Aorta (tissue), 5 donors: ENCODE data around the gene PLCXD1. TPM values are rescaled to one million over a fixed set of nuclear protein-coding genes. Genes with fewer than 3 reads are reported as not detected.
A peak's percentile ranks its signal among the peaks of the same experiment; 100 is the strongest.
"Not testable (repeated sequence)": the region's sequence is repeated elsewhere in the genome, so short reads cannot be mapped to it uniquely, and the experiment has no call there.

ENCODE experiments used
- ATAC-seq: fragments of 200-7000 bp; cut with Tn5 transposase; one replicate; pipeline ENCODE4 v1.9.1; 2022; ENCODE audit warnings: moderate library complexity; ENCODE audit not compliant: low FRiP score
- DNase-seq, 2 donors: peaks; one replicate each; pipeline ENCODE4 v3.0.0-alpha.2; 2020
- H3K27ac ChIP-seq, 2 donors: one replicate each; pipeline ENCODE4 v1.5.1; 2013; ENCODE audit warnings: low read length in 2 of 2, mild to moderate bottlenecking in 2 of 2, moderate library complexity in 2 of 2, control low read depth in 1 of 2, inconsistent platforms in 1 of 2, low read depth in 1 of 2
- H3K27me3 ChIP-seq, 2 donors: one replicate each; pipeline ENCODE4 v1.6.1; 2013; ENCODE audit warnings: control low read depth in 1 of 2, low read length in 1 of 2, mild to moderate bottlenecking in 1 of 2, moderate library complexity in 1 of 2; ENCODE audit not compliant: insufficient read depth in 2 of 2, control insufficient read depth in 1 of 2
- H3K36me3 ChIP-seq, 2 donors: one replicate each; pipeline ENCODE4 v1.6.1; 2013; ENCODE audit warnings: control low read depth in 1 of 2, low read length in 1 of 2, mild to moderate bottlenecking in 1 of 2; ENCODE audit not compliant: insufficient read depth in 2 of 2, control insufficient read depth in 1 of 2
- H3K4me1 ChIP-seq, 2 donors: one replicate each; pipeline ENCODE4 v1.6.1; 2013; ENCODE audit warnings: low read length in 2 of 2, control low read depth in 1 of 2, mild to moderate bottlenecking in 1 of 2, moderate library complexity in 1 of 2; ENCODE audit not compliant: insufficient read depth in 2 of 2, control insufficient read depth in 1 of 2
- H3K4me3 ChIP-seq, 2 donors: one replicate each; pipeline ENCODE4 v1.5.1; 2013; ENCODE audit warnings: low read length in 2 of 2, control low read depth in 1 of 2, mild to moderate bottlenecking in 1 of 2
- H3K9me3 ChIP-seq: one replicate; pipeline ENCODE4 v1.6.1; 2013; ENCODE audit warnings: mild to moderate bottlenecking, low read length; ENCODE audit not compliant: control insufficient read depth
- WGBS, 2 donors: extraction: QIAGEN DNeasy Blood & Tissue Kit; methylation state at CpG; one replicate each; pipeline ENCODE4 v1.1.7; 2013; 5-methylcytosine and 5-hydroxymethylcytosine counted together
- intact Hi-C, 2 donors: fragments of 100-400 bp; cut with DNase I; formaldehyde crosslinking; loops; one replicate each; pipeline versions ENCODE4 v1.14.2 to v1.15.0; 2022
- polyA plus RNA-seq, 2 donors: library from polyadenylated mRNA; stranded (reverse); fragments of 200-250 nt; gene quantifications; one replicate each; pipeline ENCODE4 v1.2.3, GENCODE V29; 2013
- total RNA-seq, 2 donors: library from RNA; stranded (reverse); fragmentation: NEBNext Ultra II Directional; extraction: Animal tissue kit (Norgen Biotek cat#: 25700); gene quantifications; one replicate each; pipeline ENCODE4 v1.2.1, GENCODE V29; 2021
- donor health status: healthy with polysubstance abuse.
- donor health status: Bipolar disorder and iron deficiency.
- donor health status: DM: no; HTN: no; CAD: no.
- donor health status: DM: no; HTN: no; CAD: no.
- donor health status: DM: yes; HTN: yes; CAD: no.

Gene PLCXD1
- total and polyA plus RNA-seq, 4 donors: 1.3 to 16.3 (median 6.7) TPM

- Histone ChIP-seq H3K27ac (no peak overlapping the region), H3K9me3 (no peaks in the 10 kb centered on the region), H3K27me3 (no peaks in the 10 kb centered on the region), H3K36me3 (peaks cover 0 to 2% of the 10 kb centered on the region in 2 donors), H3K4me1 (no peaks in the 10 kb centered on the region), H3K4me3 (no peak overlapping the region)
- 97 to 99% methylated on average over 36 of the region's 36 CpGs for WGBS, 2 donors
- intact Hi-C loops: no loop called here
- no peak for ATAC-seq
- peak; percentile 46 to 70 for DNase-seq
Observed at GRCh38 chrX:298993-299392, 17.8 kb downstream of the PLCXD1 start.

GRCh38 chrX:300334-300733 lies 19.2 kb downstream of the PLCXD1 start:
- peaks cover 0 to 2% of the 10 kb centered on the region in 2 donors for H3K36me3 ChIP-seq
- ATAC-seq: no peak
- intact Hi-C loops: no loop called here

GRCh38 chrX:302975-303374 lies 21.8 kb downstream of the PLCXD1 start:
- H3K4me3 ChIP-seq: no peak overlapping the region
- H3K4me1 ChIP-seq: no peaks in the 10 kb centered on the region
- no peak for ATAC-seq
- no peaks in the 10 kb centered on the region for H3K9me3 ChIP-seq
- no peaks in the 10 kb centered on the region for H3K27me3 ChIP-seq
- WGBS, 2 donors: 93 to 95% methylated on average over 19 of the region's 19 CpGs
- peaks cover 0 to 5% of the 10 kb centered on the region in 2 donors for H3K36me3 ChIP-seq
- DNase-seq: peak; percentile 26 to 47
- H3K27ac ChIP-seq: no peak overlapping the region
- intact Hi-C loops: no loop called here

More at GRCh38 chrX:300334-300733, 19.2 kb downstream of the PLCXD1 start:
- Histone ChIP-seq H3K4me1 (no peaks in the 10 kb centered on the region), H3K4me3 (no peak overlapping the region), H3K27me3 (no peaks in the 10 kb centered on the region), H3K9me3 (no peaks in the 10 kb centered on the region), H3K27ac (no peak overlapping the region)
- DNase-seq: no peak
- WGBS, 2 donors: 89 to 95% methylated on average over 8 of the region's 8 CpGs

- 94 to 97% methylated on average over 12 of the region's 12 CpGs for WGBS, 2 donors
- H3K27me3 ChIP-seq, H3K4me3 ChIP-seq, H3K4me1 ChIP-seq, H3K9me3 ChIP-seq, intact Hi-C loops, H3K27ac ChIP-seq, ATAC-seq, H3K36me3 ChIP-seq: not testable (repeated sequence)
- DNase-seq: peak; percentile 19 to 45
Observed at GRCh38 chrX:305781-306613, 24.8 kb downstream of the PLCXD1 start.

GRCh38 chrX:306614-307251 lies 25.6 kb downstream of the PLCXD1 start:
- H3K27me3 ChIP-seq, H3K27ac ChIP-seq, H3K36me3 ChIP-seq, DNase-seq, H3K9me3 ChIP-seq, ATAC-seq, H3K4me3 ChIP-seq, intact Hi-C loops, H3K4me1 ChIP-seq: not testable (repeated sequence)
- WGBS, 2 donors: 95 to 96% methylated on average over 3 of the region's 3 CpGs

- peak; percentile 46 to 72 for DNase-seq
- H3K4me1 ChIP-seq: no peaks in the 10 kb centered on the region
- no peak for ATAC-seq
- H3K9me3 ChIP-seq: no peaks in the 10 kb centered on the region
- peaks cover 4 to 7% of the 10 kb centered on the region in 2 donors for H3K36me3 ChIP-seq
- no peaks in the 10 kb centered on the region for H3K27me3 ChIP-seq
- no peak overlapping the region for H3K4me3 ChIP-seq
- intact Hi-C loops: no loop called here
- 96 to 97% methylated on average over 54 to 58 of the region's 58 CpGs for WGBS, 2 donors
- no peak overlapping the region for H3K27ac ChIP-seq
Observed at GRCh38 chrX:307261-308111, 26.3 kb downstream of the PLCXD1 start.

GRCh38 chrX:308821-309520 lies 27.8 kb downstream of the PLCXD1 start:
- Histone ChIP-seq H3K27me3 (no peaks in the 10 kb centered on the region), H3K9me3 (no peaks in the 10 kb centered on the region), H3K36me3 (peaks cover 4 to 7% of the 10 kb centered on the region in 2 donors), H3K4me1 (no peaks in the 10 kb centered on the region), H3K4me3 (no peak overlapping the region), H3K27ac (no peak overlapping the region)
- intact Hi-C loops: no loop called here
- 95% methylated on average over 30 of the region's 30 CpGs for WGBS, 2 donors
- ATAC-seq (no peak), DNase-seq (peak; percentile 22 to 67)

GRCh38 chrX:310621-311155 lies 29.5 kb downstream of the PLCXD1 start:
- DNase-seq: peak; percentile 40 to 74
- Histone ChIP-seq H3K36me3 (peaks cover 7 to 11% of the 10 kb centered on the region in 2 donors), H3K4me3 (no peak overlapping the region), H3K27me3 (no peaks in the 10 kb centered on the region), H3K27ac (no peak overlapping the region), H3K9me3 (no peaks in the 10 kb centered on the region), H3K4me1 (no peaks in the 10 kb centered on the region)
- 95 to 96% methylated on average over 25 of the region's 25 CpGs for WGBS, 2 donors
- intact Hi-C loops: no loop called here
- no peak for ATAC-seq
